ENCODE results near the gene CTNS. TPM values are rescaled to one million over a fixed set of nuclear protein-coding genes. Genes with fewer than 3 reads are reported as not detected.

CTNS gene
- total and polyA plus RNA-seq, 2 of the 13 experiments (the other 11 are each of a cell fraction or from before 2014, with no cell fraction given), result 9.5 to 13.7 TPM

GRCh38 chr17:3636908-3637373 lies 381 bp downstream of the CTNS start:
- no peak for FAIRE-seq
- Histone ChIP-seq H4K20me1 (ENCODE audit: insufficient read depth, low read length) (peaks cover 13% of the 10 kb centered on the region), H3K4me3 (replicated peaks in 1 of 3; ENCODE audit: insufficient read depth in 1 of 3, low read depth in 2 of 3, low read length in 3 of 3) (peak overlapping the region; percentile 89 to 97 (median 90)), H3K4me2 (ENCODE audit: low read depth, low read length) (peak overlapping the region; percentile 93), H3K27ac (ENCODE audit: extremely low read length, insufficient read depth, low read length) (peak overlapping the region; percentile 98), H3K9ac (ENCODE audit: insufficient read depth, low read depth, low read length) (peak overlapping the region; percentile 96), H3K27me3 (ENCODE audit: control insufficient read depth in 1 of 2, insufficient read depth in 2 of 2, low read length in 2 of 2) (no peaks in the 10 kb centered on the region; a peak in 1 of 5 replicates), H3K36me3 (replicated peaks in 1 of 2; ENCODE audit: control insufficient read depth in 1 of 2, insufficient read depth in 2 of 2, low read length in 2 of 2) (peaks cover 3 to 9% of the 10 kb centered on the region in 2 experiments; a peak in 3 of 5 replicates), H2AFZ (ENCODE audit: low read length) (no peak overlapping the region), H3K79me2 (ENCODE audit: insufficient read depth, low read length) (peaks cover 23% of the 10 kb centered on the region), H3K4me1 (ENCODE audit: insufficient read depth, low read length) (peaks cover 68% of the 10 kb centered on the region), H3K9me3 (ENCODE audit: low read length) (no peaks in the 10 kb centered on the region)
- no TSS peak for BruUV-seq (replicated peaks)
- POLR2A ChIA-PET, result interaction anchor here (0.9 to 2.4 kb wide), 8 partner anchors 14 to 506 kb away, joined by 4 to 74 read pairs (median 6); partner anchors contain the start of genes CYB5D2, EMC6, HASPIN and TAX1BP3
- in situ Hi-C loops (cut with HindIII; ENCODE audit: extremely low pct_ligation_motif_present, low pct_unique_long_range_greater_than_20kb), result no loop called here
- 15% methylated on average over 3 of the region's 31 CpGs for WGBS (ENCODE audit: low lambda C conversion rate)
- DNase-seq (ENCODE audit: low spot score), result no peak
- CTCF ChIA-PET (ENCODE audit: low intra/inter-chr PET ratio, low total read pairs), result no interaction called here
- intact Hi-C loops (cut with micrococcal nuclease; ENCODE audit: unreplicated experiment), result no loop called here
- ATAC-seq, result no peak; the same call in 2 of the 3 replicates
- TF ChIP-seq ARNTL (CRISPR knock-in tag; IDR thresholded peaks at IDR 0.05), result peak; percentile 48; the same call in 1 of the 2 replicates
- no peak for TF ChIP-seq GMEB2 (CRISPR knock-in tag; IDR thresholded peaks at IDR 0.05; ENCODE audit: low read depth)
- TF ChIP-seq ZNF496 (CRISPR knock-in tag; IDR thresholded peaks at IDR 0.05; ENCODE audit: insufficient replicate concordance), result no peak
- no peak for TF ChIP-seq ZNF576 (CRISPR knock-in tag; IDR thresholded peaks at IDR 0.05)
- 0 out of 2 replicates have a peak, but pooled peaks have one; percentile 12 for TF ChIP-seq KAT8 (CRISPR knock-in tag; IDR thresholded peaks at IDR 0.05)
- TF ChIP-seq ASH2L (IDR thresholded peaks at IDR 0.05; ENCODE audit: insufficient read length, low read depth, low read length), result peak; percentile 20
- peak; percentile 68; the same call in 1 of the 2 replicates for TF ChIP-seq ZXDC (CRISPR knock-in tag; IDR thresholded peaks at IDR 0.05)
- TF ChIP-seq POLR2A (IDR thresholded peaks at IDR 0.05; ENCODE audit: insufficient read depth in 1 of 2, low read depth in 2 of 2, low read length in 2 of 2), result no peak
- TF ChIP-seq AGO2 (optimal IDR thresholded peaks at IDR 0.05; ENCODE audit: low read depth, low read length), result peak; percentile 24
- TF ChIP-seq ZNF704 (CRISPR knock-in tag; IDR thresholded peaks at IDR 0.05; ENCODE audit: borderline replicate concordance), result 0 out of 2 replicates have a peak, but pooled peaks have one; percentile 57
- no peak for TF ChIP-seq MLXIP (CRISPR knock-in tag; IDR thresholded peaks at IDR 0.05; ENCODE audit: borderline replicate concordance)

All from HepG2 (cell line).